ENCODE results near the gene STAG3.

GRCh38 chr7:100220586-100221230 is 43.0 kb downstream of the STAG3 start:
- TF ChIP-seq, protein P1, sequence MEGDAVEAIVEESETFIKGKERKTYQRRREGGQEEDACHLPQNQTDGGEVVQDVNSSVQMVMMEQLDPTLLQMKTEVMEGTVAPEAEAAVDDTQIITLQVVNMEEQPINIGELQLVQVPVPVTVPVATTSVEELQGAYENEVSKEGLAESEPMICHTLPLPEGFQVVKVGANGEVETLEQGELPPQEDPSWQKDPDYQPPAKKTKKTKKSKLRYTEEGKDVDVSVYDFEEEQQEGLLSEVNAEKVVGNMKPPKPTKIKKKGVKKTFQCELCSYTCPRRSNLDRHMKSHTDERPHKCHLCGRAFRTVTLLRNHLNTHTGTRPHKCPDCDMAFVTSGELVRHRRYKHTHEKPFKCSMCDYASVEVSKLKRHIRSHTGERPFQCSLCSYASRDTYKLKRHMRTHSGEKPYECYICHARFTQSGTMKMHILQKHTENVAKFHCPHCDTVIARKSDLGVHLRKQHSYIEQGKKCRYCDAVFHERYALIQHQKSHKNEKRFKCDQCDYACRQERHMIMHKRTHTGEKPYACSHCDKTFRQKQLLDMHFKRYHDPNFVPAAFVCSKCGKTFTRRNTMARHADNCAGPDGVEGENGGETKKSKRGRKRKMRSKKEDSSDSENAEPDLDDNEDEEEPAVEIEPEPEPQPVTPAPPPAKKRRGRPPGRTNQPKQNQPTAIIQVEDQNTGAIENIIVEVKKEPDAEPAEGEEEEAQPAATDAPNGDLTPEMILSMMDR (conservative IDR thresholded peaks at IDR 0.05; ENCODE audit: low read depth, low read length): no peak
- TF ChIP-seq NFE2L2 (IDR thresholded peaks at IDR 0.05; ENCODE audit: low read depth, low read length) (no peak), MAFK (IDR thresholded peaks at IDR 0.05; ENCODE audit: low read depth, low read length) (no peak), RFX5 (IDR thresholded peaks at IDR 0.05; ENCODE audit: low read depth, low read length) (no peak)

All from IMR-90 (cell line).